Lower lobe of right lung (tissue), 2 donors: Measurements from ENCODE around the gene TP63. TPM values are rescaled to one million over a fixed set of nuclear protein-coding genes. Genes with fewer than 3 reads are reported as not detected.

Source experiments
- ATAC-seq, 2 donors: fragments of 200-7000 bp; cut with Tn5 transposase; one replicate each; pipeline ENCODE4 v1.9.1; 2020 to 2022; ENCODE audit warnings: mild to moderate bottlenecking in 2 of 2, moderate library complexity in 2 of 2
- DNase-seq: peaks from one replicate; pipeline ENCODE4 v3.0.0-alpha.2; 2020
- H3K27ac ChIP-seq: fragments of 200-600 bp; one replicate; pipeline ENCODE4 v1.8.0; 2022
- H3K27me3 ChIP-seq: fragments of 200-600 bp; one replicate; pipeline ENCODE4 v1.8.0; 2022; ENCODE audit warnings: low read depth
- H3K36me3 ChIP-seq: fragments of 200-600 bp; one replicate; pipeline ENCODE4 v1.8.0; 2022; ENCODE audit warnings: mild to moderate bottlenecking
- H3K4me1 ChIP-seq: fragments of 200-600 bp; one replicate; pipeline ENCODE4 v1.8.0; 2022
- H3K4me3 ChIP-seq: fragments of 200-600 bp; one replicate; pipeline ENCODE4 v1.8.0; 2022; ENCODE audit warnings: mild to moderate bottlenecking
- H3K9me3 ChIP-seq: fragments of 200-600 bp; one replicate; pipeline ENCODE4 v1.8.0; 2022
- intact Hi-C: fragments of 100-400 bp; cut with DNase I; formaldehyde crosslinking; loops from one replicate; pipeline ENCODE4 v1.11.0; 2022
- total RNA-seq: library from RNA; stranded (reverse); fragmentation: NEBNext Ultra II Directional; extraction: Animal tissue kit (Norgen Biotek cat#: 25700); gene quantifications from one replicate; pipeline ENCODE4 v1.2.1, GENCODE V29; 2021
- TF ChIP-seq, protein P1 (sequence below): fragments of 200-600 bp; IDR thresholded peaks from one replicate; pipeline ENCODE4 v1.8.0; 2022; ENCODE audit warnings: antibody characterized with exemption, mild to moderate bottlenecking
- donor health status: DM: no; HTN: yes; CAD: no; lungs with severe emphysema.

Gene TP63
- total RNA-seq, 1 donor from 2014 or later = 2.1 TPM

DNA sequence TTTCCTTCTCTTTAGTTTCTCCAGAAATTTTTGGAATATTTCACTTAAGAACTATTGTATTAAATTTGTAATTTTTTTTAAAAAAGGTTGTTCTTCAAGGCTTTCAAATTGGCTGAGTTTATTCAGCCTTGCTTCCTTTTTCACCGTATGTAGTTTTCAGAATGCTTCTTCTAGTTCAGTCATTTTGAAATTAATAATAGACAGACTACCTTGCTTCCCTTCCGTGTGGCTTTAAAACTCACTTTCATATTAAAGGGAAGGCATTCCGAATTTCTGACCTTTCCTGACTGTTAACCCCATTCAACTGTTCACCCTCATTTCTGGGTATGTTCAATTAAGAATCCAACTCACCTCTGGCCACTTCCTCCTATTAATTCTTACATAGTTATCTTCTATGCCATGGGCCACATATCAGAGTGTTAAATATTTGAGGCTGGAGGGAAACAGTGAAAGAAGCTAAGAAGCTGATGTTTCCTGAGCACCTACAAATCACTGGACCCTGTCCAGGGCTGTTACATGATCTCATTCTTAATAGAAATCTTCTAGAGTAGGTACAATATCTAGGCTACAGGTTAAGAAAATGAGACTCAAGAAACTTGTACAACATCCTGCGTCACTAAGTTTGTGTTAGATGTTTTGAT lies 252.0 kb downstream of the TP63 start:
- H3K4me1 ChIP-seq = no peaks in the 10 kb centered on the region
- no peak for ATAC-seq

DNA sequence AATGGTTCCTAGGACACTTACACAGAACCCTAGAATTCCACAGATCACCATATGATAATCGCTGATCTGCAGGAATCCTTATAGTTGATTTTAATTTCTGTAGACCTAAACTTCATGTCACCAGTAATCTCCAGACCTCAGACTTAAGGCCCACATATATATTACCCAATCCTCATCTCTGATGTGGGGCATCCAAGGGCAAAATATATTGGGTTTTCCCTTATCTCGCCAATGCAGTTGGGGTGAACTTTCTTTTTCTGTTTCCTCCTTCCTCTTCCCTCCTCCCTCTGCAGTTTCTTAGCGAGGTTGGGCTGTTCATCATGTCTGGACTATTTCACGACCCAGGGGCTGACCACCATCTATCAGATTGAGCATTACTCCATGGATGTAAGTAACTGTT lies 259.3 kb downstream of the TP63 start:
- Histone ChIP-seq H3K36me3 (no peaks in the 10 kb centered on the region), H3K9me3 (no peaks in the 10 kb centered on the region), H3K27ac (no peak overlapping the region), H3K4me1 (no peaks in the 10 kb centered on the region), H3K4me3 (no peak overlapping the region), H3K27me3 (no peaks in the 10 kb centered on the region)
- ATAC-seq (no peak), DNase-seq (no peak)
- TF ChIP-seq, protein P1, sequence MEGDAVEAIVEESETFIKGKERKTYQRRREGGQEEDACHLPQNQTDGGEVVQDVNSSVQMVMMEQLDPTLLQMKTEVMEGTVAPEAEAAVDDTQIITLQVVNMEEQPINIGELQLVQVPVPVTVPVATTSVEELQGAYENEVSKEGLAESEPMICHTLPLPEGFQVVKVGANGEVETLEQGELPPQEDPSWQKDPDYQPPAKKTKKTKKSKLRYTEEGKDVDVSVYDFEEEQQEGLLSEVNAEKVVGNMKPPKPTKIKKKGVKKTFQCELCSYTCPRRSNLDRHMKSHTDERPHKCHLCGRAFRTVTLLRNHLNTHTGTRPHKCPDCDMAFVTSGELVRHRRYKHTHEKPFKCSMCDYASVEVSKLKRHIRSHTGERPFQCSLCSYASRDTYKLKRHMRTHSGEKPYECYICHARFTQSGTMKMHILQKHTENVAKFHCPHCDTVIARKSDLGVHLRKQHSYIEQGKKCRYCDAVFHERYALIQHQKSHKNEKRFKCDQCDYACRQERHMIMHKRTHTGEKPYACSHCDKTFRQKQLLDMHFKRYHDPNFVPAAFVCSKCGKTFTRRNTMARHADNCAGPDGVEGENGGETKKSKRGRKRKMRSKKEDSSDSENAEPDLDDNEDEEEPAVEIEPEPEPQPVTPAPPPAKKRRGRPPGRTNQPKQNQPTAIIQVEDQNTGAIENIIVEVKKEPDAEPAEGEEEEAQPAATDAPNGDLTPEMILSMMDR = no peak
- intact Hi-C loops = no loop called here

More for the DNA sequence above, 252.0 kb downstream of the TP63 start:
- intact Hi-C loops = no loop called here
- no peak overlapping the region for H3K27ac ChIP-seq
- H3K27me3 ChIP-seq = no peaks in the 10 kb centered on the region
- H3K9me3 ChIP-seq = no peaks in the 10 kb centered on the region
- TF ChIP-seq, protein P1 = no peak
- H3K4me3 ChIP-seq = no peak overlapping the region
- no peaks in the 10 kb centered on the region for H3K36me3 ChIP-seq
- no peak for DNase-seq

DNA sequence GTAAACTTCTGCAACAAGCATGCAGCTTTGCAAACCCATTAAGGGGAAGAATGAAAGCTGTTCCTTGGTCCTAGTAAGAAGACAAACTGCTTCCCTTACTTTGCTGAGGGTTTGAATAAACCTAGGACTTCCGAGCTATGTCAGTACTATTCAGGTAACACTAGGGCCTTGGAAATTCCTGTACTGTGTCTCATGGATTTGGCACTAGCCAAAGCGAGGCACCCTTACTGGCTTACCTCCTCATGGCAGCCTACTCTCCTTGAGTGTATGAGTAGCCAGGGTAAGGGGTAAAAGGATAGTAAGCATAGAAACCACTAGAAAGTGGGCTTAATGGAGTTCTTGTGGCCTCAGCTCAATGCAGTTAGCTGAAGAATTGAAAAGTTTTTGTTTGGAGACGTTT lies 265.3 kb downstream of the TP63 start:
- Histone ChIP-seq H3K27ac (no peak overlapping the region), H3K4me1 (no peaks in the 10 kb centered on the region), H3K4me3 (no peak overlapping the region), H3K27me3 (no peaks in the 10 kb centered on the region), H3K36me3 (no peaks in the 10 kb centered on the region), H3K9me3 (no peaks in the 10 kb centered on the region)
- intact Hi-C loops = no loop called here
- no peak for DNase-seq
- TF ChIP-seq, protein P1 = no peak
- ATAC-seq = no peak

DNA sequence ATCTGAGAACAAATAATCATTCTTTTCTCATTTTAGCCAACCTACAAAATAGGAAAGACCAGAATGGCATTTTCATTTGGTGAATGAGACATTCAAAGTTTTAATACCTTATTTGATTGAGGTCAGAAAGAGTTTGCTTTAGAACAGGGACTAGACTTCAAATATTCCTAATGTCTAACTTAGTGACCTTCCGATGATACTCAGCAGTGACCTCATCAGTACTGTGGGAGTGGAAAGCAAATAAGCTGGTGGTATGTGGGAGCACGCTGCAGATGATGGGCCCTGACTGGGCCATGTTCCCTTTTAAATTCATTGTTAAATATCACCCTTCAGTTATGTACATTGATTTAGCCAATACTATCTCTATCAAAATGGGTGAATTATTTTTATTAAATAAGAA lies 266.2 kb downstream of the TP63 start:
- DNase-seq (no peak), ATAC-seq (no peak)
- no peak overlapping the region for H3K4me3 ChIP-seq
- H3K27ac ChIP-seq = no peak overlapping the region
- TF ChIP-seq, protein P1 = no peak
- H3K4me1 ChIP-seq = no peaks in the 10 kb centered on the region
- H3K9me3 ChIP-seq = no peaks in the 10 kb centered on the region
- no peaks in the 10 kb centered on the region for H3K36me3 ChIP-seq
- intact Hi-C loops = no loop called here
- H3K27me3 ChIP-seq = no peaks in the 10 kb centered on the region

DNA sequence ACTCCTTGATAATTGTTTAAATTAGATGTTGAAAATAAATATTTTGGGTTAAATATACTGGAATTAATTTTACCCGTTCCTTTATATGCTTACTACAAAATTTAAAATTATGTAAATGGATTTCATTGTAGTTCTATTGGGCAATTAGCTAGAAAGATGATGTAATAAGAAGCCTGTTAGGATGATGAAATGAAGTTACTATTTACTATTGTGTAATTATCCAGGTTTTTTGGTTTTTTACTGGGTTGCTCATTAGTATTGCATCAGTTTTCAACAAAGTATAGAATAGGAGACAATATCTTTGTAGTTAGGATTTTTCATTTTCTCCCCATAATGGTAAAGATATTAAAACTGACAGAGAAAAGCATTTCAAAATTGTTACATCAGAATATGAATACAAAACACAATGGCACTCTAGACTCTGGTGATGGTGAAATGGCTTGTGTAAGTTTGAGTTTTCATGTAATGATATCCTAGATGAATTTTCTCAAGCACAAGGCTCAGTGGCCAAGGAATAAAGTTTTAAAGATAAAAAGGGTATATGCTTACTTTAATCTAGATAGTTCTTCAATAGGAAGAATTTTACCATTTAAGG lies 267.5 kb downstream of the TP63 start:
- no peak for ATAC-seq
- no peak overlapping the region for H3K27ac ChIP-seq
- H3K27me3 ChIP-seq = no peaks in the 10 kb centered on the region
- H3K4me1 ChIP-seq = no peaks in the 10 kb centered on the region
- no peak for DNase-seq
- H3K4me3 ChIP-seq = no peak overlapping the region
- H3K36me3 ChIP-seq = no peaks in the 10 kb centered on the region
- no peaks in the 10 kb centered on the region for H3K9me3 ChIP-seq
- TF ChIP-seq, protein P1 = no peak
- intact Hi-C loops = no loop called here
